Astrocyte of the spinal cord (primary cell): Measurements from ENCODE around the gene SLC9C2.

Experiments used
- DNase-seq: peaks from one replicate; pipeline ENCODE4 v3.0.0; 2011; ENCODE audit warnings: low read depth, low spot score
- H3K4me3 ChIP-seq: 2 replicates; pipeline ENCODE4 v1.5.1; 2011; ENCODE audit warnings: low read depth, mild to moderate bottlenecking, low read length, moderate library complexity
- CTCF ChIP-seq: IDR thresholded peaks from 2 replicates; pipeline ENCODE4 v1.5.1; 2012; ENCODE audit warnings: low read depth, mild to moderate bottlenecking, low read length, inconsistent platforms
- in situ Hi-C: cut with HindIII; loops from 2 replicates; pipeline ENCODE4 v1.10.0; 2017; ENCODE audit warnings: low sequenced_read_pairs

SLC9C2 gene

GRCh38 chr1:173481195-173481772 is 121.6 kb downstream of the SLC9C2 start:
- no peak overlapping the region for H3K4me3 ChIP-seq
- no peak for TF ChIP-seq CTCF
- in situ Hi-C loops = no loop called here
- DNase-seq = no peak

- peak overlapping the region; percentile 79 for H3K4me3 ChIP-seq
- TF ChIP-seq CTCF = no peak
- peak; percentile 9 for DNase-seq
- in situ Hi-C loops = no loop called here
Observed at GRCh38 chr1:173479649-173480048, 123.2 kb downstream of the SLC9C2 start.

GRCh38 chr1:173478094-173478674 is 124.7 kb downstream of the SLC9C2 start:
- TF ChIP-seq CTCF = no peak
- DNase-seq = peak; percentile 60
- in situ Hi-C loops = no loop called here
- peak overlapping the region; percentile 79 for H3K4me3 ChIP-seq

- H3K4me3 ChIP-seq = peak within 1 kb of the TSS; percentile 79
- TF ChIP-seq CTCF = no peak
- peak; percentile 80 for DNase-seq
- in situ Hi-C loops = no loop called here
Observed at GRCh38 chr1:173477286-173478093, 125.4 kb downstream of the SLC9C2 start, which contains the start of gene PRDX6. TSS of gene PRDX6 (plus strand) at chr1:173477335. CDS start at chr1:173477398, 63 bp downstream.

GRCh38 chr1:173476665-173477285 is 126.1 kb downstream of the SLC9C2 start:
- no peak for TF ChIP-seq CTCF
- H3K4me3 ChIP-seq = peak overlapping the region; percentile 79
- peak; percentile 87 for DNase-seq
- in situ Hi-C loops = no loop called here

GRCh38 chr1:173476197-173476664 is 126.6 kb downstream of the SLC9C2 start:
- H3K4me3 ChIP-seq = peak overlapping the region; percentile 63
- TF ChIP-seq CTCF = no peak
- DNase-seq = no peak
- in situ Hi-C loops = no loop called here
